HEK293 (cell line): ENCODE results near the gene FRMD4A.
A peak's percentile ranks its signal among the peaks of the same experiment; 100 is the strongest.

Source experiments
- CTCF ChIA-PET: fragments of 350-600 bp; formaldehyde crosslinking; extraction: SDS; loops from one replicate; lab custom pipeline; 2021; ENCODE audit warnings: antibody characterized with exemption; lab: Yijun Ruan, JAX
- POLR2A ChIA-PET: fragments of 300-600 bp; formaldehyde crosslinking; extraction: SDS; loops from one replicate; lab custom pipeline; 2020; ENCODE audit warnings: antibody characterized with exemption, inconsistent platforms; lab: Yijun Ruan, JAX
- H3K27ac ChIP-seq: fragments of 200-500 bp; sonication (Bioruptor generic); 2 replicates; pipeline ENCODE4 v1.5.1; 2014; ENCODE audit warnings: low read depth, low read length, control low read depth, inconsistent platforms; ENCODE audit errors: extremely low read depth
- H3K36me3 ChIP-seq, 2 experiments: fragments of 200-500 bp in 1 of 2; sonication (Bioruptor generic) in 1 of 2; 1 replicate in 1 of 2; 2 replicates in 1 of 2; pipeline ENCODE4 v1.5.1; 2014 to 2017; ENCODE audit warnings: inconsistent platforms in 2 of 2, low read length in 2 of 2; ENCODE audit not compliant: control insufficient read depth in 2 of 2, insufficient read depth in 1 of 2
- H3K4me1 ChIP-seq: fragments of 200-500 bp; sonication (Bioruptor generic); 2 replicates; pipeline ENCODE4 v1.5.1; 2014; ENCODE audit warnings: mild to moderate bottlenecking, low read length, inconsistent platforms; ENCODE audit not compliant: control insufficient read depth, insufficient read depth
- H3K4me3 ChIP-seq: 2 replicates; pipeline ENCODE4 v1.5.1; 2011; ENCODE audit warnings: low read depth, mild to moderate bottlenecking, control low read depth, low read length, moderate library complexity
- H3K9me3 ChIP-seq: fragments of 200-500 bp; sonication (Bioruptor generic); 2 replicates; pipeline ENCODE4 v1.5.1; 2014; ENCODE audit warnings: low read depth, low read length, inconsistent platforms; ENCODE audit not compliant: control insufficient read depth, insufficient read depth
- BCL11B ChIP-seq: fragments of 450-650 bp; formaldehyde crosslinking; IDR thresholded peaks from 2 replicates; pipeline ENCODE4 v1.5.1; 2016; ENCODE audit warnings: low read depth, missing biosample characterization, missing genetic modification characterization
- EGR2 ChIP-seq: fragments of 450-650 bp; formaldehyde crosslinking; IDR thresholded peaks from 2 replicates; pipeline ENCODE4 v1.5.1; 2016; ENCODE audit warnings: low read depth, missing biosample characterization, missing genetic modification characterization
- GLIS1 ChIP-seq: fragments of 450-650 bp; formaldehyde crosslinking; IDR thresholded peaks from 2 replicates; pipeline ENCODE4 v1.5.1; 2016; ENCODE audit warnings: missing biosample characterization, missing genetic modification characterization
- HOXA7 ChIP-seq: sonication (generic); formaldehyde crosslinking; IDR thresholded peaks from 2 replicates; pipeline ENCODE4 v1.8.1; 2022; ENCODE audit warnings: missing genetic modification reagents, borderline replicate concordance
- HOXD13 ChIP-seq: sonication (generic); formaldehyde crosslinking; IDR thresholded peaks from 2 replicates; pipeline ENCODE4 v1.8.0; 2022; ENCODE audit warnings: missing genetic modification reagents, borderline replicate concordance
- KLF8 ChIP-seq: fragments of 450-650 bp; formaldehyde crosslinking; IDR thresholded peaks from 2 replicates; pipeline ENCODE4 v1.5.1; 2016; ENCODE audit warnings: missing biosample characterization, missing genetic modification characterization
- YY2 ChIP-seq: fragments of 450-650 bp; formaldehyde crosslinking; IDR thresholded peaks from 2 replicates; pipeline ENCODE4 v1.5.1; 2016; ENCODE audit warnings: missing biosample characterization, missing genetic modification characterization
- ZBTB1 ChIP-seq: fragments of 450-650 bp; formaldehyde crosslinking; IDR thresholded peaks from 2 replicates; pipeline ENCODE4 v1.5.1; 2016; ENCODE audit warnings: missing biosample characterization, missing genetic modification characterization
- ZBTB26 ChIP-seq: fragments of 450-650 bp; formaldehyde crosslinking; optimal IDR thresholded peaks from 2 replicates; pipeline ENCODE3; 2016; ENCODE audit warnings: missing biosample characterization, mild to moderate bottlenecking, missing genetic modification characterization
- ZBTB48 ChIP-seq: fragments of 450-650 bp; formaldehyde crosslinking; IDR thresholded peaks from 2 replicates; pipeline ENCODE4 v1.5.1; 2016; ENCODE audit warnings: missing biosample characterization, missing genetic modification characterization
- ZBTB7A ChIP-seq: fragments of 450-650 bp; formaldehyde crosslinking; IDR thresholded peaks from 2 replicates; pipeline ENCODE4 v1.5.1; 2016; ENCODE audit warnings: low read depth, missing biosample characterization, missing genetic modification characterization
- ZNF121 ChIP-seq: fragments of 450-650 bp; formaldehyde crosslinking; IDR thresholded peaks from 2 replicates; pipeline ENCODE4 v1.5.1; 2016; ENCODE audit warnings: missing biosample characterization, missing genetic modification characterization
- ZNF169 ChIP-seq: fragments of 450-650 bp; formaldehyde crosslinking; IDR thresholded peaks from 2 replicates; pipeline ENCODE4 v1.5.1; 2016; ENCODE audit warnings: missing biosample characterization, missing genetic modification characterization
- ZNF19 ChIP-seq: fragments of 450-650 bp; formaldehyde crosslinking; IDR thresholded peaks from 2 replicates; pipeline ENCODE4; 2016; ENCODE audit warnings: missing biosample characterization, missing genetic modification characterization, low read depth
- ZNF394 ChIP-seq: fragments of 450-650 bp; formaldehyde crosslinking; IDR thresholded peaks from 2 replicates; pipeline ENCODE4 v1.5.1; 2016; ENCODE audit warnings: missing biosample characterization, missing genetic modification characterization, mild to moderate bottlenecking, moderate library complexity, borderline replicate concordance
- ZNF561 ChIP-seq: fragments of 450-650 bp; IDR thresholded peaks from 2 replicates; pipeline ENCODE4 v1.5.1; 2018; ENCODE audit warnings: missing biosample characterization, missing genetic modification characterization, borderline replicate concordance
- ZNF610 ChIP-seq: fragments of 450-650 bp; formaldehyde crosslinking; IDR thresholded peaks from 2 replicates; pipeline ENCODE4 v1.5.1; 2016; ENCODE audit warnings: missing biosample characterization, missing genetic modification characterization, borderline replicate concordance
- ZNF658 ChIP-seq: fragments of 450-650 bp; formaldehyde crosslinking; IDR thresholded peaks from 2 replicates; pipeline ENCODE4; 2016; ENCODE audit warnings: missing biosample characterization, missing genetic modification characterization
- ZNF701 ChIP-seq: fragments of 450-650 bp; formaldehyde crosslinking; IDR thresholded peaks from 2 replicates; pipeline ENCODE4 v1.5.1; 2016; ENCODE audit warnings: missing biosample characterization, missing genetic modification characterization
- ZNF776 ChIP-seq: fragments of 450-650 bp; formaldehyde crosslinking; IDR thresholded peaks from 2 replicates; pipeline ENCODE4 v1.5.0; 2017; ENCODE audit warnings: missing biosample characterization, missing genetic modification characterization, borderline replicate concordance
- ZNF785 ChIP-seq: fragments of 450-650 bp; formaldehyde crosslinking; IDR thresholded peaks from 2 replicates; pipeline ENCODE4 v1.5.1; 2016; ENCODE audit warnings: missing biosample characterization, missing genetic modification characterization
- ZSCAN4 ChIP-seq: fragments of 450-650 bp; formaldehyde crosslinking; IDR thresholded peaks from 2 replicates; pipeline ENCODE4 v1.5.1; 2017; ENCODE audit warnings: missing biosample characterization, missing genetic modification characterization
- TF ChIP-seq, protein P1 (sequence below): fragments of 450-650 bp; formaldehyde crosslinking; IDR thresholded peaks from 2 replicates; pipeline ENCODE4 v1.5.1; 2016; ENCODE audit warnings: missing biosample characterization, missing genetic modification characterization
- TF ChIP-seq, protein P2 (sequence below): sonication (generic); formaldehyde crosslinking; IDR thresholded peaks from 2 replicates; pipeline ENCODE4 v1.8.1; 2022; ENCODE audit warnings: mild to moderate bottlenecking, moderate library complexity, missing genetic modification reagents
- TF ChIP-seq, protein P3 (sequence below): fragments of 450-650 bp; formaldehyde crosslinking; IDR thresholded peaks from 2 replicates; pipeline ENCODE4 v1.5.1; 2016; ENCODE audit warnings: missing biosample characterization, missing genetic modification characterization
- TF ChIP-seq, protein P4 (sequence below): fragments of 450-650 bp; formaldehyde crosslinking; IDR thresholded peaks from 2 replicates; pipeline ENCODE4 v1.5.1; 2017; ENCODE audit warnings: missing biosample characterization, missing genetic modification characterization

Gene FRMD4A

GRCh38 chr10:13707156-13707881 is 623.4 kb downstream of the FRMD4A start:
- H3K27ac ChIP-seq, result peak overlapping the region; percentile 8; the same call in 1 of the 2 replicates
- CTCF ChIA-PET, result interaction anchor here (0.6 to 0.7 kb wide), 4 partner anchors 25 to 517 kb away, joined by 3 to 4 read pairs (median 4); no protein-coding TSS in a partner anchor
- no peaks in the 10 kb centered on the region for H3K9me3 ChIP-seq
- peak overlapping the region; percentile 28 for H3K4me3 ChIP-seq
- H3K4me1 ChIP-seq, result no peaks in the 10 kb centered on the region; the same call in 1 of the 2 replicates
- POLR2A ChIA-PET, result interaction anchor here (0.9 to 1.5 kb wide), 4 partner anchors 10 to 30 kb away, joined by 3 to 8 read pairs (median 6); no protein-coding TSS in a partner anchor
- no peaks in the 10 kb centered on the region for H3K36me3 ChIP-seq
- TF ChIP-seq ZNF776 (tag by site-specific recombination), result no peak
- TF ChIP-seq ZNF19 (tag by site-specific recombination), result no peak
- no peak for TF ChIP-seq ZNF658 (tag by site-specific recombination)
- peak; percentile 22; the same call in 1 of the 2 replicates for TF ChIP-seq GLIS1 (tag by site-specific recombination)
- no peak for TF ChIP-seq ZNF785
- TF ChIP-seq HOXA7, result no peak
- no peak for TF ChIP-seq ZBTB1 (tag by site-specific recombination)
- TF ChIP-seq ZBTB48 (tag by site-specific recombination), result no peak
- TF ChIP-seq YY2, result no peak
- TF ChIP-seq ZBTB26 (tag by site-specific recombination), result no peak
- TF ChIP-seq ZNF394, result no peak; the same call in 1 of the 2 replicates
- peak; percentile 58; the same call in 1 of the 2 replicates for TF ChIP-seq KLF8 (tag by site-specific recombination)
- TF ChIP-seq, protein P1, sequence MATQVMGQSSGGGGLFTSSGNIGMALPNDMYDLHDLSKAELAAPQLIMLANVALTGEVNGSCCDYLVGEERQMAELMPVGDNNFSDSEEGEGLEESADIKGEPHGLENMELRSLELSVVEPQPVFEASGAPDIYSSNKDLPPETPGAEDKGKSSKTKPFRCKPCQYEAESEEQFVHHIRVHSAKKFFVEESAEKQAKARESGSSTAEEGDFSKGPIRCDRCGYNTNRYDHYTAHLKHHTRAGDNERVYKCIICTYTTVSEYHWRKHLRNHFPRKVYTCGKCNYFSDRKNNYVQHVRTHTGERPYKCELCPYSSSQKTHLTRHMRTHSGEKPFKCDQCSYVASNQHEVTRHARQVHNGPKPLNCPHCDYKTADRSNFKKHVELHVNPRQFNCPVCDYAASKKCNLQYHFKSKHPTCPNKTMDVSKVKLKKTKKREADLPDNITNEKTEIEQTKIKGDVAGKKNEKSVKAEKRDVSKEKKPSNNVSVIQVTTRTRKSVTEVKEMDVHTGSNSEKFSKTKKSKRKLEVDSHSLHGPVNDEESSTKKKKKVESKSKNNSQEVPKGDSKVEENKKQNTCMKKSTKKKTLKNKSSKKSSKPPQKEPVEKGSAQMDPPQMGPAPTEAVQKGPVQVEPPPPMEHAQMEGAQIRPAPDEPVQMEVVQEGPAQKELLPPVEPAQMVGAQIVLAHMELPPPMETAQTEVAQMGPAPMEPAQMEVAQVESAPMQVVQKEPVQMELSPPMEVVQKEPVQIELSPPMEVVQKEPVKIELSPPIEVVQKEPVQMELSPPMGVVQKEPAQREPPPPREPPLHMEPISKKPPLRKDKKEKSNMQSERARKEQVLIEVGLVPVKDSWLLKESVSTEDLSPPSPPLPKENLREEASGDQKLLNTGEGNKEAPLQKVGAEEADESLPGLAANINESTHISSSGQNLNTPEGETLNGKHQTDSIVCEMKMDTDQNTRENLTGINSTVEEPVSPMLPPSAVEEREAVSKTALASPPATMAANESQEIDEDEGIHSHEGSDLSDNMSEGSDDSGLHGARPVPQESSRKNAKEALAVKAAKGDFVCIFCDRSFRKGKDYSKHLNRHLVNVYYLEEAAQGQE (tag by site-specific recombination), result peak; percentile 97
- no peak for TF ChIP-seq BCL11B
- TF ChIP-seq ZNF169, result no peak
- no peak for TF ChIP-seq ZNF121 (tag by site-specific recombination)
- TF ChIP-seq EGR2 (tag by site-specific recombination), result peak; percentile 93
- peak; percentile 50; the same call in 1 of the 2 replicates for TF ChIP-seq HOXD13
- TF ChIP-seq, protein P2, sequence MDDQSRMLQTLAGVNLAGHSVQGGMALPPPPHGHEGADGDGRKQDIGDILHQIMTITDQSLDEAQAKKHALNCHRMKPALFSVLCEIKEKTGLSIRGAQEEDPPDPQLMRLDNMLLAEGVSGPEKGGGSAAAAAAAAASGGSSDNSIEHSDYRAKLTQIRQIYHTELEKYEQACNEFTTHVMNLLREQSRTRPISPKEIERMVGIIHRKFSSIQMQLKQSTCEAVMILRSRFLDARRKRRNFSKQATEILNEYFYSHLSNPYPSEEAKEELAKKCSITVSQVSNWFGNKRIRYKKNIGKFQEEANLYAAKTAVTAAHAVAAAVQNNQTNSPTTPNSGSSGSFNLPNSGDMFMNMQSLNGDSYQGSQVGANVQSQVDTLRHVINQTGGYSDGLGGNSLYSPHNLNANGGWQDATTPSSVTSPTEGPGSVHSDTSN (CRISPR knock-in tag), result no peak
- TF ChIP-seq, protein P3, sequence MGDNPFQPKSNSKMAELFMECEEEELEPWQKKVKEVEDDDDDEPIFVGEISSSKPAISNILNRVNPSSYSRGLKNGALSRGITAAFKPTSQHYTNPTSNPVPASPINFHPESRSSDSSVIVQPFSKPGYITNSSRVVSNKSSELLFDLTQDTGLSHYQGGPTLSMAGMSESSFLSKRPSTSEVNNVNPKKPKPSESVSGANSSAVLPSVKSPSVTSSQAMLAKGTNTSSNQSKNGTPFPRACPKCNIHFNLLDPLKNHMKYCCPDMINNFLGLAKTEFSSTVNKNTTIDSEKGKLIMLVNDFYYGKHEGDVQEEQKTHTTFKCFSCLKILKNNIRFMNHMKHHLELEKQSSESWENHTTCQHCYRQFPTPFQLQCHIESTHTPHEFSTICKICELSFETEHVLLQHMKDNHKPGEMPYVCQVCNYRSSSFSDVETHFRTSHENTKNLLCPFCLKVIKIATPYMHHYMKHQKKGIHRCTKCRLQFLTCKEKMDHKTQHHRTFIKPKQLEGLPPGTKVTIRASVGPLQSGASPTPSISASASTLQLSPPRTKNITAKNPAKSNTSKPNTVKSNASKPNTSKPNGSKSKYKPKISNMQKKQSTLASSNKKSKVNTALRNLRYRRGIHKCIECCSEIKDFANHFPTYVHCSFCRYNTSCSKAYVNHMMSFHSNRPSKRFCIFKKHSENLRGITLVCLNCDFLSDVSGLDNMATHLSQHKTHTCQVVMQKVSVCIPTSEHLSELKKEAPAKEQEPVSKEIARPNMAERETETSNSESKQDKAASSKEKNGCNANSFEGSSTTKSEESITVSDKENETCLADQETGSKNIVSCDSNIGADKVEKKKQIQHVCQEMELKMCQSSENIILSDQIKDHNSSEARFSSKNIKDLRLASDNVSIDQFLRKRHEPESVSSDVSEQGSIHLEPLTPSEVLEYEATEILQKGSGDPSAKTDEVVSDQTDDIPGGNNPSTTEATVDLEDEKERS (tag by site-specific recombination), result no peak
- TF ChIP-seq ZNF561 (tag by site-specific recombination), result peak; percentile 21; the same call in 1 of the 2 replicates
- TF ChIP-seq ZNF610 (tag by site-specific recombination), result peak; percentile 63; the same call in 1 of the 2 replicates
- no peak for TF ChIP-seq ZNF701
- no peak for TF ChIP-seq ZBTB7A (tag by site-specific recombination)
- peak; percentile 75 for TF ChIP-seq ZSCAN4 (tag by site-specific recombination)
- TF ChIP-seq, protein P4, sequence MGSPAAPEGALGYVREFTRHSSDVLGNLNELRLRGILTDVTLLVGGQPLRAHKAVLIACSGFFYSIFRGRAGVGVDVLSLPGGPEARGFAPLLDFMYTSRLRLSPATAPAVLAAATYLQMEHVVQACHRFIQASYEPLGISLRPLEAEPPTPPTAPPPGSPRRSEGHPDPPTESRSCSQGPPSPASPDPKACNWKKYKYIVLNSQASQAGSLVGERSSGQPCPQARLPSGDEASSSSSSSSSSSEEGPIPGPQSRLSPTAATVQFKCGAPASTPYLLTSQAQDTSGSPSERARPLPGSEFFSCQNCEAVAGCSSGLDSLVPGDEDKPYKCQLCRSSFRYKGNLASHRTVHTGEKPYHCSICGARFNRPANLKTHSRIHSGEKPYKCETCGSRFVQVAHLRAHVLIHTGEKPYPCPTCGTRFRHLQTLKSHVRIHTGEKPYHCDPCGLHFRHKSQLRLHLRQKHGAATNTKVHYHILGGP (tag by site-specific recombination), result no peak
